ENCODE data around the gene NUBP2. TPM values are rescaled to one million over a fixed set of nuclear protein-coding genes. Genes with fewer than 3 reads are reported as not detected.

Gene NUBP2
- total RNA-seq, 1 experiment from 2014 or later: 103 TPM

DNA sequence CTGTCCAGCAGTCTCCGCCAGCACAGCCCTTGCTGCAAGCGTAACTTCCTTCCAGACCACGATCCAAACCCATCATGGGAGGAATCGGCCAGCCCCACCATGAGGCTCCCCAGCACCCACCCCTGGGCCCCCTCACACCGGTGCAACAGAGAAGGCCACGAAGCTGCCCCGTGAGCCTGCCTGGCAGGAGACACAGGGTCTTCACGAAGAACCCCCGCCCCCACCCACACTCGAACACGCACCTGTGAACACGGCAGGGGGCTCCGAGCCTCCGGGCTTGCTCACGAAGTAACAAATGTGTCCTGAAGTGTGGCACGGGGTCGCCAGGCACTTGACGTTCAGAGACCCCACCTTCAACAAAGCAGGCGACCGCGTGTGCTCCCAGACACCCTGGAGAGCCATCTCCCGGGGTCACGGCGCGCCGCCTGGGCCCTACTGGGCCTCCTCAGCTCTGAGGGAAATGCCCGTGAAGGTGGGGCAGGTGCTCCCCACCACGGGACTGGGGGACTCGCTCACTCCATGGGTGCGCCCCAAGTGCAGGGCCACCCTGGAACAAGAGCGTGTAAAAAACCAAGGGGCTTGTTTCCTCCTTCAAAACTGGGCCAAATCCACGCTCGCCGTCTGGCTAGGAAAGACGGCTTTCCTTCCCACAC, 36.2 kb downstream of the NUBP2 start:
- H3K27me3 ChIP-seq (ENCODE audit: insufficient read depth, low read length): no peaks in the 10 kb centered on the region
- H2AFZ ChIP-seq (ENCODE audit: low read depth, low read length, poor library complexity, severe bottlenecking): no peak overlapping the region
- CTCF ChIA-PET: no interaction called here
- no peaks in the 10 kb centered on the region for H4K20me1 ChIP-seq (ENCODE audit: insufficient read depth)
- no peaks in the 10 kb centered on the region for H3K4me1 ChIP-seq (ENCODE audit: control insufficient read depth in 1 of 2, insufficient read depth in 2 of 2, low read length in 2 of 2)
- no peak for DNase-seq (ENCODE audit: low read depth, low spot score)
- no peak overlapping the region for H3K9ac ChIP-seq (ENCODE audit: low read length)
- H3K36me3 ChIP-seq (ENCODE audit: control insufficient read depth in 1 of 2, insufficient read depth in 2 of 2, low read length in 2 of 2): 0 out of 4 replicates have a peak, but pooled peaks cover 2 to 5% of the 10 kb centered on the region in 2 experiments
- POLR2A ChIA-PET: no interaction called here
- ATAC-seq: no peak
- BruUV-seq (replicated peaks): no TSS peak
- RAD21 ChIA-PET (ENCODE audit: low non-redundant PET in 1 of 2, low total read pairs in 2 of 2, uncharacterized antibody in 2 of 2, unreplicated experiment in 2 of 2): no interaction called here
- H3K27ac ChIP-seq (ENCODE audit: low read depth, low read length): no peak overlapping the region
- H3K9me3 ChIP-seq (ENCODE audit: control insufficient read depth in 1 of 2, insufficient read depth in 1 of 2, low read depth in 1 of 2, low read length in 2 of 2): no peaks in the 10 kb centered on the region
- intact Hi-C loops (cut with micrococcal nuclease): no loop called here
- no peak overlapping the region for H3K4me3 ChIP-seq (replicated peaks in 1 of 2; ENCODE audit: low read depth in 1 of 2, low read length in 2 of 2)
- H3K4me2 ChIP-seq (ENCODE audit: low read length): no peak overlapping the region
- H3K79me2 ChIP-seq (ENCODE audit: insufficient read depth, low read length): no peaks in the 10 kb centered on the region
- TF ChIP-seq, protein P1, sequence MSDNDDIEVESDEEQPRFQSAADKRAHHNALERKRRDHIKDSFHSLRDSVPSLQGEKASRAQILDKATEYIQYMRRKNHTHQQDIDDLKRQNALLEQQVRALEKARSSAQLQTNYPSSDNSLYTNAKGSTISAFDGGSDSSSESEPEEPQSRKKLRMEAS (IDR thresholded peaks at IDR 0.05): no peak
- TF ChIP-seq ZFX (IDR thresholded peaks at IDR 0.05) (no peak), EZH2 (IDR thresholded peaks at IDR 0.05) (no peak), EZH2phosphoT487 (IDR thresholded peaks at IDR 0.05; ENCODE audit: borderline replicate concordance) (no peak)
- H3K9me2 ChIP-seq (ENCODE audit: insufficient read depth): no peaks in the 10 kb centered on the region

GRCh38 chr16:1819611-1820010, 36.9 kb downstream of the NUBP2 start:
- Histone ChIP-seq H3K9me3 (ENCODE audit: control insufficient read depth in 1 of 2, insufficient read depth in 1 of 2, low read depth in 1 of 2, low read length in 2 of 2) (no peaks in the 10 kb centered on the region), H3K4me2 (ENCODE audit: low read length) (no peak overlapping the region), H3K27ac (ENCODE audit: low read depth, low read length) (no peak overlapping the region), H2AFZ (ENCODE audit: low read depth, low read length, poor library complexity, severe bottlenecking) (no peak overlapping the region), H3K27me3 (ENCODE audit: insufficient read depth, low read length) (no peaks in the 10 kb centered on the region), H3K4me3 (replicated peaks in 1 of 2; ENCODE audit: low read depth in 1 of 2, low read length in 2 of 2) (no peak overlapping the region), H3K9ac (ENCODE audit: low read length) (no peak overlapping the region), H3K9me2 (ENCODE audit: insufficient read depth) (no peaks in the 10 kb centered on the region), H3K4me1 (ENCODE audit: control insufficient read depth in 1 of 2, insufficient read depth in 2 of 2, low read length in 2 of 2) (no peaks in the 10 kb centered on the region), H3K36me3 (ENCODE audit: control insufficient read depth in 1 of 2, insufficient read depth in 2 of 2, low read length in 2 of 2) (0 out of 4 replicates have a peak, but pooled peaks cover 2 to 5% of the 10 kb centered on the region in 2 experiments), H3K79me2 (ENCODE audit: insufficient read depth, low read length) (no peaks in the 10 kb centered on the region), H4K20me1 (ENCODE audit: insufficient read depth) (no peaks in the 10 kb centered on the region)
- TF ChIP-seq EZH2phosphoT487 (IDR thresholded peaks at IDR 0.05; ENCODE audit: borderline replicate concordance) (no peak), CEBPB (IDR thresholded peaks at IDR 0.05; ENCODE audit: low read depth) (no peak), EZH2 (IDR thresholded peaks at IDR 0.05) (no peak), YY1 (IDR thresholded peaks at IDR 0.05; ENCODE audit: extremely low read depth, insufficient replicate concordance, low read depth, low read length) (no peak), TCF7L2 (IDR thresholded peaks at IDR 0.05; ENCODE audit: borderline replicate concordance, extremely low read depth, insufficient read depth, insufficient read length) (no peak), SP1 (IDR thresholded peaks at IDR 0.05; ENCODE audit: low read depth) (no peak), REST (IDR thresholded peaks at IDR 0.05; ENCODE audit: low read depth) (no peak), ELF1 (IDR thresholded peaks at IDR 0.05; ENCODE audit: borderline replicate concordance, low read depth) (no peak), ZNF274 (IDR thresholded peaks at IDR 0.05; ENCODE audit: low read depth, low read length) (no peak), CBX3 (IDR thresholded peaks at IDR 0.05; ENCODE audit: low read depth) (no peak), SRF (IDR thresholded peaks at IDR 0.05; ENCODE audit: low read depth) (no peak), POLR2AphosphoS5 (IDR thresholded peaks at IDR 0.05; ENCODE audit: low read depth, low read length) (no peak), ATF3 (IDR thresholded peaks at IDR 0.05) (no peak)
- POLR2A ChIA-PET: no interaction called here
- intact Hi-C loops (cut with micrococcal nuclease): no loop called here
- RAD21 ChIA-PET (ENCODE audit: low non-redundant PET in 1 of 2, low total read pairs in 2 of 2, uncharacterized antibody in 2 of 2, unreplicated experiment in 2 of 2): no interaction called here
- DNase-seq (ENCODE audit: low read depth, low spot score) (no peak), ATAC-seq (no peak)
- CTCF ChIA-PET: no interaction called here
- BruUV-seq (replicated peaks): no TSS peak
